IPS-11a (cell line): Measurements from ENCODE around the gene WEE1.
"Not testable (repeated sequence)": the region's sequence is repeated elsewhere in the genome, so short reads cannot be mapped to it uniquely, and the experiment has no call there.

Source experiments
- H3K4me3 ChIP-seq: one replicate; pipeline ENCODE4 v1.5.1; 2013; ENCODE audit warnings: low read depth, low read length, control low read depth

Gene WEE1

DNA sequence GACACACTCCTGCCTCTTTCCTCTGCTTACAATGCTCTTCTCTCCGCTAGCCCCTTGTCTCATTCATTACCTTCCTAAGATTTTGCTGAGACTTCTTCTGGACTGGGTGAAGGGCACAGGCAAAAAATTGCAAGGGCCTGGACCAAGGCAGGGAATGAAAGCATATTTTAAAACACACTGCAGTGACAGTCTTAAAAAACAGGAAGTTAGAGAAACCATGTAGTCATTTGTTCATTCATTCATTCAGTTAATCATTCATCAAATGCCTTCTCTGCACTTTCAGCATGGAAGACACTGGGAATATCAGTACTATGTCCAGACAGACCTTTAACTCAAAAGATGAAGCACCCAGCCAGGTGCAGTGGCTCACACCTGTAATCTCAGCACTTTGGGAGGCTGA is 45.5 kb downstream of the WEE1 start:
- H3K4me3 ChIP-seq = no peak overlapping the region

DNA sequence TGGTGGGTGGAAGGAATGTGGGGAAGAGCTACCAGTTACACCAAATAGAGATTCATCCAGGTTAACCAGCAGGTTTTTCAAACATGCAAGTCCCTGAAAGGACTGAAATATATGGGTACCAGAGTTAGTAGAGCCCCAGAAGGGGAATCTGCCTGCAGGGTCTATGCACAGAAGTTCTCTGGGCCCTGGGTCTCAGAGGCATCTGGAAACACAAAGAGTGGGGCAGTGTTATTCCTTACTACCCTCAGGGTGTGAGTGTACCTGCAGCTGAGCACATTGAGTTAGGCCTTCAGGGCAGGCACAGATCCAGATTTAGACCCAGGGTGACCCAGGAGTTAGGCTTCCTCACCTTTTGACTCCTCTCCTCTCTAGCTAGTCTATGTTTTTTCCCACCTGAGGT is 46.5 kb downstream of the WEE1 start:
- H3K4me3 ChIP-seq = no peak overlapping the region

DNA sequence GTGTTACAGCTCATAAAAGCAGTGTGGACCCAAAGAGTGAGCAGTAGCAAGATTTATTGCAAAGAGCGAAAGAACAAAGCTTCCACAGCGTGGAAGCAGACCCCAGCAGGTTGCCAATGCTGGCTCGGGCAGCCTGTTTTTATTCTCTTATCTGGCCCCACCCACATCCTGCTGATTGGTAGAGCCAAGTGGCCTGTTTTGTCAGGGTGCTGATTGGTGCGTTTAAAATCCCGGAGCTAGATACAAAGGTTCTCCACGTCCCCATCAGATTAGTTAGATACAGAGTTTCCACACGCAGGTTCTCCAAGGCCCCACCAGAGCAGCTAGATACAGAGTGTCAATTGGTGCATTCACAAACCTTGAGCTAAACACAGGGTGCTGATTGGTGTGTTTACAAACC is 48.9 kb downstream of the WEE1 start:
- H3K4me3 ChIP-seq = not testable (repeated sequence)

DNA sequence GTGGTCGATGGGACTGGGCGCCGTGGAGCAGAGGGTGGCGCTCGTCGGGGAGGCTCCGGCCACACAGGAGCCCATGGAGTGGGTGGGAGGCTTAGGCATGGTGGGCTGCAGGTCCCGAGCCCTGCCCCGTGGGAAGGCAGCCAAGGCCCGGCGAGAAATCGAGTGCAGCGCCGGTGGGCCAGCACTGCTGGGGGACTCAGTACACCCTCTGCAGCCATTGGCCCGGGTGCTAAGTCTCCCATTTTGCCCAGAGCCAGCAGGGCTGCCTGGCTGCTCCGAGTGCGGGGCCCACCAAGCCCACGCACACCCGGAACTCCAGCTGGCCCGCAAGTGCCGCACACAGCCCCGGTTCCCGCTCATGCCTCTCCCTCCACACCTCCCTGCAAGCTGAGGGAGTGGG is 49.6 kb downstream of the WEE1 start:
- H3K4me3 ChIP-seq = not testable (repeated sequence)

DNA sequence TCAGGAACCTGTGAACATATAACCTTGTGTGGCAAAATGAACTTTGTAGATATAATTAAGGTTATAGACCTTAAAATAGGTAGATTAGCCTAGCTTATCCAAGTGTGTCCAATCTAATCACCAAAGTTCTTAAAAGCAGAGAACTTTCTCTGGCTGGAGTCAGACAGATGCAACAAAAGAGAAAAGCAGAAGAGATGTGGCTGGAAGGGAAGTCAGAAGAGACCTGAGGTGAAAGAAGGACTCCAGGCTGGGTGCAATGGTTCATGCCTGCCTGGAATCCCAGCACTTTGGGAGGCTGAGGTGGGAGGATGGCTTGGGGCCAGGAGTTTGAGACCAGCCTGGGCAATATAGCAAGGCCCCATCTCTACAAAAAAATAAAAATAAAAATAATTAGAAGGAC is 51.0 kb downstream of the WEE1 start:
- no peak overlapping the region for H3K4me3 ChIP-seq

DNA sequence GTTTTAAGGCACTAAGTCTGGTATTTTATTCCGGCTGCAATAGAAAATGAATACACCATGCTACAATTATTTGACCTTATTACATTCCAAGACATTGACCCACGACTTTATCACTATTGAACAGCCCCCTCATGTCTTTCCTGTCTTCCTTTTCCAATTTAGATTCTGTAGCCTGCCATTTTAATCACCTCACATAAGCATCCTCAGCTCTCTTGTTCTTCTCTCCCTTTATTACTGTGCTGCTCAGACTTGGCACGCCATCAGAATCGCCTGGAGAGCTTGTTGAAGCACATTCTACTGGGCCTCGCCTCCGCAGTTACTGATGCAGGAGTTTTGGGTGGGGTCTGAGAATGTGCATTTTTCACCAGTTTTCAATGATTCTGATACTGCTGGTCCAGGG is 51.7 kb downstream of the WEE1 start:
- no peak overlapping the region for H3K4me3 ChIP-seq

GRCh38 chr11:9625728-9626127 is 52.3 kb downstream of the WEE1 start:
- H3K4me3 ChIP-seq = no peak overlapping the region

DNA sequence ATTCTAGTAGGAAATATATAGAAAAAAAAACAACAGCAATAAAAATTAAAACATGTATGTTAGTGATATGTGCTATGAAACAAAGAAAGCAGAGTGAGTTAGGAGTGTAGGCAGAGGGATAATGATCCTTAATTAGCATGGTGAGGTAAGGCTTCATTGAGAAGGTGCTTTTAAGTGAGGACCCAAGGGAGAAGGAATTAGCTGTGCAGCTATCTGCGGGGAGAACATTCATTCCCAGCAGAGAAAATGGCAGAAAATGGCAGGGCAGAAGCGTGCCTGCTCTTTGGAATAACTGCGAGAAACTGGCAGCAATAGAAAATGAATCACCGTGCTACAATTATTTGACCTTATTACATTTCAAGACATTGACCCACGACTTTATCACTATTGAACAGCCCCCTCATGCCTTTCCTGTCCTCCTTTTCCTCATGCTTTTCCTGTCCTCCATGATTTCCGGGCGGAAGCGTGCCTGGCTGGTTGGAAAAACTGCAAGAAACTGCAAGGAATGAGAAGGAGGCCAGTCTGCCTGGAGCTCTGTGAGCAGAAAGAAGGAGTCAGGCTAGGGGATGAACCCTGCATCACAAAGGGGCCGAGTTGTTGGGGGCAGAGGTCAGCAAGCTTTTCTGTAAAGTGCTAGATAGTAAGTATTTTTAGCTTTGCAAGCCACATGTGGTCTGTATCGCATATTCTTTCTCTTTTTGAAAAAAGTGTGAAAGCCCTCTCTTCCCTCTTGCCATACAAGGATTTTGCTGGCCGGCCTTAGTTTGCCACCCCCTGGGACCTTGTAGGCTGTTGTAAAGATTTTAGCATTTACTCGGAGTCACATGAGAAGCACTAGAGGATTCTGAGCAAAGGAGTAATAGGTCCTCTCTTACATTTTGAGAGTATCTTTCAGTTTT is 53.3 kb downstream of the WEE1 start:
- no peak overlapping the region for H3K4me3 ChIP-seq

- no peak overlapping the region for H3K4me3 ChIP-seq
Observed at GRCh38 chr11:9629064-9629463, 55.6 kb downstream of the WEE1 start.

DNA sequence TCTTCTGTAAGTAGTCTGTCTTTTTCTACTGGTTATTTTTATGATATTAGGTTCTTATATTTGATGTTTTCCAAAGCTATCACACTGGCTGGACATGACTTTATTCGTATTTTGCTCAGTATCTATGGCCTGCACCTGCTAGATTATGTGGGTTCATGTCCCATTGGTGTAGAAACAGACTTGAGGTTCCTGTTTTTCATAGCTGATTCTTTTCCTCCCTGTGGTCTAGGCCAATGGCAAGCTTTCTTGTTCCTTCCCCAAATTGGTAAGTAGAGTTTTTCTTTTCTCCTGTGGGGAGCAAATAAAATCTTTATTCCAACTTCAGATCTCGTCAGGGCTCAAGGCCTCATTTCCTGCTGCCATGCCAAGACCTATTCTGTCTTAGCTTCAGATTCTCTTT is 60.2 kb downstream of the WEE1 start:
- H3K4me3 ChIP-seq = no peak overlapping the region

DNA sequence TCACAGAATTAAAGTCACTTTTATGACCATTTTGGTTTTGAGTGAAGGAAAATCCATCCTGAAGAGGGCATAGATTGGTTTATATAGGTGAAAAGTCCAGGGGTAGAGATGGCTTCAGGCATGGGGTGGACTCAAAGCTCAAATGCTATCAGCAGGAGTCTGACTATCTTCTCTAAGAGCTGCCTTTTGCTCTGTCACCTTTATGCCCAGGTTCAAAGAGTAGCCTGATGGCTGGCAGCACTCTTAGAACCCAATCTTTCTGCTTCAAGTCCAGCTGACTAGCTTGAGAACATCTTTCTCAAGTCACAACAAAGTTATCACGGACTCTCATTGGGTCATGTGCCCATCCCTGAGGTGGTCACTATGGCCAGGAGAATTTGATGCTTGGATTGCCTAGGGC is 63.2 kb downstream of the WEE1 start:
- H3K4me3 ChIP-seq = no peak overlapping the region

DNA sequence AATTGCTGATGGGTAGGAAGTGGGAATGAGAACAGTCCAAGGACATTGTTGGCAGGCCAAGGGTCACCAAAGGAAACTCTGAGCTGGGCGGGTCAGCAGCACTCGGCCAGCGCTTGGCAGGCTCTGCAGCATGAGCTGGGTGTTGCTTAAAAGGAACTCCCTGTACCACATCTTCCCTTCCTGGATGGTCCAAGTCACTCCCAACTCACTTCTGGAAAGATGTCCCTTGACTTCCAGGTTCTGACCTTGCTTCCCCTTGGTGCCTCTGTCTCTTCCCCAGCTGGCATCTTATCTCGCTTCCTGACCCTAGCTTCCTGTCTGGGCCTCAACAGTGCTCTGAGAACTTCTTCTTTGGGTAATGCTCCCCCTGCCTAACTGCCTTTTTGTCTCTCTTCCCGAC is 65.6 kb downstream of the WEE1 start:
- no peak overlapping the region for H3K4me3 ChIP-seq
